HTR-8/SVneo (cell line): Measurements from ENCODE around the gene MBD3.
"Not testable (repeated sequence)": the region's sequence is repeated elsewhere in the genome, so short reads cannot be mapped to it uniquely, and the experiment has no call there.

Experiments used
- DNase-seq: peaks from one replicate; pipeline ENCODE4 v3.0.0; 2011; ENCODE audit warnings: low spot score, mixed read lengths; ENCODE audit not compliant: insufficient read length
- FAIRE-seq: peaks from 2 replicates; lab custom pipeline; 2011; peaks lifted over from hg19 to GRCh38; lab: Jason Lieb, UNC

Gene MBD3

GRCh38 chr19:1592755-1593500 is at the start of gene MBD3:
TSS of gene MBD3 (minus strand) at chr19:1592865. CDS start at chr19:1592631, 234 bp downstream.
- peak; percentile 78 for FAIRE-seq

DNA sequence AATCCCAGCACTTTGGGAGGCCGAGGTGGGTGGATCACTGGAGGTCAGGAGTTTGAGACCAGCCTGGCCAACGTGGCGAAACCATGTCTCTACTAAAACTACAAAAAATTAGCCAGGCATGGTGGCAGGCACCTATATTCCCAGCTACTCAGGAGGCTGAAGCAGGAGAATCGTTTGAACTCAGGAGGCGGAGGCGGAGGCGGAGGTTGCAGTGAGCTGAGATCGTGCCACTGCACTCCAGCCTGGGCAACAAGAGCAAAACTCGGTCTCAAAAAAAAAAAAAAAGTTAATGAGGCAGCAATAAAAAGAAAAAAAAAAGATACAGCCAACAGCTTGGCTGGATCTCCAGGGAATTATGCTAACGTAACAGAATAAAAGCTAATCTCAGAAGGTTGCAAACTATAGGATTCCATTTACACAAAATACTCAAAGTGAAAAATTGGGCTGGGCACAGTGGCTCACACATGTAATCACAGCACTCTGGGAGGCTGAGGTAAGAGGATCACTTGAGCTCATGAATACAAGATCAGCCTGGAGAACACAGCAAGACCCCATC is 48.3 kb upstream of the MBD3 start:
- not testable (repeated sequence) for FAIRE-seq, DNase-seq

More at GRCh38 chr19:1592755-1593500, at the start of gene MBD3:
- peak; percentile 92 for DNase-seq

DNA sequence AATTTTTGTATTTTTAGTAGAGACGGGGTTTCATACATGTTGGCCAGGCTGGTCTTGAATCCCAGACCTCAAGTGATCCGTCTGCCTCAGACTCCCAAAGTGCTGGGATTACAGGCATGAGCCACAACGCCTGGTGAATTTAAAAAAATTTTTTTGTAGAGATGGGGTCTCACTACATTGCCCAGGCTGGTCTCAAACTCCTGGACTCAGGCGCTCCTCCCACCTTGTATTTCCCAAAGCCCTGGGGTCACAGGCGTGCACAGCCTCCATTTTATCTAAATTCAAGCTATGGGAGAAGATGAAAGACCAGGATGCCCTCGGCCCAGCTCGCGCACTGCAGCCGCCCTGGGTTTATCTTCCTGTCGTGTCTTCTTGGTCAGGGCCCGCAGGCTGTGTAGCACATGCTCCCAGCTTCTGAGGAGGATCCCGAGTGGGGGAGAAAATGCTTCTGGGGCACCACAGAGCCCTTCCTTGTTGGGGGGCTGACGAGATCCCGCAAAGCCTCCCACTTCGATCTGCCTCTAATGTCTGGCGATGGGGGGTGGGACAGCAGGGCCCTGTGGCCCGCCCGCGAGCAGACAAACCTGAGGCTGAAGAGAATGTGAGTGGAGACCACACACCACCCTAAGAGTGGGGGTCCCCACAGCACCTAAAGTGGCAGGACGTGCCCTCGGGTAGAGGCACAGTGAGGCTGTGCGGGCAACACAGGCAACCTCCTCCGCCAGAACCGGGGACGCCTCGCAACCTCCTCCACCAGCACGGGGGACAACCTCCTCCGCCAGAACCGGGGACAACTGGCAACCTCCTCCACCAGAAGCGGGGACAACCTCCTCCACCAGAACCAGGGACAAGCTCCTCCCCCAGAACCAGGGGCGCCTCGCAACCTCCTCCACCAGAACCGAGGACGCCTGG is 43.9 kb upstream of the MBD3 start:
- no peak for FAIRE-seq
- no peak for DNase-seq

DNA sequence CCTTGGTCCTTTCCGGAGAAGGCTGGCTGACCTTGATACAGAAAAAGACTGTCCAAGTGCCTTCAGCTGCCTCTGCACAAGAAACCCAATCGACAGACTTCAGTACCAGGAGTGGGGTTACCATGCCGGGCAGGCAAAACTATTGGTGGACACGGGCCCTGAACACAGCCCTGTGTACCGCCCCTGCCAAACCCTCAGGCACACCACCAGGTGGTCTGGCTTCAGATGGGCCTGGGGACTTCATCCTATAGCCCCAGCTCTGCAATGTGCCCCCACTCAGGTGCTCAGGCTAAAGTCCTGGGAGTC is 42.2 kb upstream of the MBD3 start:
- DNase-seq (no peak), FAIRE-seq (no peak)

DNA sequence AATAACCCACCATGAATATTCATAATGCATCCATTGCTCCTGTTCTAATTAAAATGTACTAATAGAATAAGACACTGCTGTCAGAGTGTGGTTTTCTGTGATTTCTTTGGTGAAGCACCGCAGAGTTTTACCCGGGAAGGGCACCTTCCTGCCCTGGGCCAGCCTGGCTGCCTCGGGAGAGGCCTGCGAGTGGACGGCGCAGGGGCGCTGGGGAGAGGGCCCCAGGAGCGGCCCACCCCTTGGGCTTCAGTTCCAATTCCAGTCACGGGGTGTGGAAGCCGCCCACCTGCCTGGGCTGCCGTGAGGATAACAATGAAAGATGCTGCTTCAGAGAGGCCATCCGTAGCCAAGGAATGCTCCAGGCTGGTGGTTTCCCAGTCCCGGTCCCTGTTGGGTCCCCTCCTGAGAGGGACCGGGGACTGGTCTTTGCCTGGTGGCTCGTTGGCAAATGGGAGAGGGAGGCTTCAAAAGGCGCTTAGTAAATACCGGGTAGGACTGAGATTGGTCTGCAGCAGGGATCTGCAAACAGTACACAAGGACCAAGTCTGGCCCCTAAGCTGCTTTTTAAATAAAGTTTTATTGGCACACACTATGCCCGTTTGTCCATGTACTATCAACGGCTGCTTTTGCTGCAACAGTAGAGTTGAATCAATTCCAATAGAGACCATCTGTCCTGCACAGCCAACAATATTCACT is 41.7 kb upstream of the MBD3 start:
- DNase-seq (no peak), FAIRE-seq (no peak)

DNA sequence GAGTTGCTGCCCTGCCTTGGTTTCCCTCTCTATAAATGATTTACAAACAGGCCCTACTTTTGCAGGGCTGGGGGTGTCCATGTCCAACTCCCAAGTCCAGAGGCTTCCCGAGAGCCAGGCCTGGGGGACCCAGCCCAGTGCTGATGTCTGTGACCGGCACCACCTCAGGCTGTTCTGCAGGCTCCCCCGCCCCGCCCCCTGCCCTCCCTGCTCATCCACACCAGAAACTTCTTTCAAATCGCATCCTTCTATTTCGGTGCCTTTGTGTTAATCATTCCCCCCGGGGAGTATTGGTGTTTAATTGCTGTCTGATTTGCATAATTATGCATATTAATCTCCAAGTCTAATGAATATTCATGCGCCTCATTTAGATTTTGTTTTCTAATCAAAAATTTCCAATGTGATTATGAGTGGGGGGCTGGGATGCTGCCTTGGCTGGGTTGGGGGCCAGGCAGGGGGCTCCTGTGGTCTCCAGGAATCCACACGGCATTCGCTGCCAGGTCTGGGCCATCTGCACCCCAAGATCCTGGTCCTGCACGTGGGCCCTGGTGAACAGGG is 40.7 kb upstream of the MBD3 start:
- no peak for DNase-seq
- no peak for FAIRE-seq

GRCh38 chr19:1632462-1633268 is 40.0 kb upstream of the MBD3 start:
- FAIRE-seq: no peak
- DNase-seq: no peak

GRCh38 chr19:1631557-1632100 is 39.0 kb upstream of the MBD3 start:
- DNase-seq (no peak), FAIRE-seq (no peak)

- FAIRE-seq: no peak
- DNase-seq: no peak
Observed at GRCh38 chr19:1630811-1631210, 38.1 kb upstream of the MBD3 start.

- DNase-seq (no peak), FAIRE-seq (no peak)
Observed at GRCh38 chr19:1630012-1630411, 37.3 kb upstream of the MBD3 start.

GRCh38 chr19:1629256-1629808 is 36.7 kb upstream of the MBD3 start:
- FAIRE-seq (no peak), DNase-seq (no peak)

GRCh38 chr19:1627194-1627593 is 34.5 kb upstream of the MBD3 start:
- FAIRE-seq (no peak), DNase-seq (no peak)

GRCh38 chr19:1626417-1627010 is 33.8 kb upstream of the MBD3 start:
- no peak for FAIRE-seq

GRCh38 chr19:1624458-1624857 is 31.8 kb upstream of the MBD3 start:
- peak; percentile 20 for DNase-seq
- no peak for FAIRE-seq

More at GRCh38 chr19:1626417-1627010, 33.8 kb upstream of the MBD3 start:
- no peak for DNase-seq

GRCh38 chr19:1622541-1622940 is 29.9 kb upstream of the MBD3 start:
- FAIRE-seq (no peak), DNase-seq (no peak)

DNA sequence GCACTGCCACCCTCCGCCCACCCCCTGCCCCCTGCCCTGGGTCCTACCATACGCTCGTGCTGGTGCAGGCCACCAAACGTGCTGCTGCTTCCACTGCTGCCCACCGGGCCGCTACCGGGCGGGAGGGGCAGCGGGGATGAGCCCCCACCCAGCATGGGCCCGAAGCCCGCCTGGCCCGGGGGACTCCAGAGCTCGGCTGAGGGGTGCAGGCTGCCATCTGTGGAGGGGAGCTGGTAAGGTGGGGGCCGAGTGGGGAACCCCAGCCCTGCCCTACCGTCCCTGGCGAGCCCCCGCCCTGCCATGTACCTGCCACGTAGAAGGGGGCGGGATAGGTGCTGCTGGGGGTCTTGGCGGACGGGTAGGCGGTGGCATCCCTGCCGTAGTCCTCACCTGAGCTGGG is 29.3 kb upstream of the MBD3 start:
- DNase-seq: no peak
- FAIRE-seq: no peak

GRCh38 chr19:1621574-1621973 is 28.9 kb upstream of the MBD3 start:
- FAIRE-seq (no peak), DNase-seq (no peak)

DNA sequence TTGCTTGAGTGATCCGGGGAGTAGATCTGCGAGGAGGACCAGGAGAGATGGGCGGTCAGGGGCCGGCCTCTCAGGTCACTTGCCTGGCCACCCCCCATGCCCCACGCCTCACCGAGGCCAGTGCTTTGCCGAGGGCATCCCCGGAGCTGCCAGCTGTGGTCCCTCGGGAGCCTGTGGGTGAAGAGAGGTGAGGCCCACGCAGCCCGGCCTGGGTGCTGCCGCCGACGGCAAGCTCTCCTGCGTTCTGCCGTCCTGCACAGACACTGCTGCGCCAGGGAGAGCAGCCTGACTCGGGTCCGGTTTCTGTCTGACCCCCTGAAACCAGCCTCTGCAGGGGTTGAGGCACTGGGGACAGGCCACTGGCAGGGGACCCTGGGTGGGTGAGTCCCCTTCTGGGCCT is 28.4 kb upstream of the MBD3 start:
- no peak for FAIRE-seq
- no peak for DNase-seq
